ENCODE measurements around the gene PHYHIPL. TPM values are rescaled to one million over a fixed set of nuclear protein-coding genes. Genes with fewer than 3 reads are reported as not detected.

Gene PHYHIPL
- total and polyA plus RNA-seq, 2 of the 4 experiments (the other 2 are of a cell fraction): not detected

GRCh38 chr10:59126991-59127390 lies 49.5 kb upstream of the PHYHIPL start:
- ChIA-PET CTCF (no interaction called here), POLR2A (ENCODE audit: unreplicated experiment) (no interaction called here)
- Histone ChIP-seq H4K8ac (ENCODE audit: low read depth in 2 of 2, low read length in 2 of 2) (no peak overlapping the region), H3K36me3 (ENCODE audit: control insufficient read depth, insufficient read depth, low read length) (no peaks in the 10 kb centered on the region), H4K91ac (ENCODE audit: insufficient read depth, low read depth, low read length) (no peak overlapping the region), H3K9ac (ENCODE audit: low read depth, low read length) (no peak overlapping the region), H3K18ac (ENCODE audit: low read depth, low read length) (no peak overlapping the region), H3K27ac (ENCODE audit: insufficient read depth, low read length) (no peak overlapping the region), H3K4ac (ENCODE audit: low read depth, low read length) (no peak overlapping the region), H2AK5ac (ENCODE audit: low read depth, low read length) (no peak overlapping the region), H4K5ac (ENCODE audit: low read depth, low read length) (no peak overlapping the region), H3K4me3 (ENCODE audit: insufficient read depth, low read depth, low read length) (no peak overlapping the region), H3K4me2 (ENCODE audit: low read depth, low read length) (no peak overlapping the region), H4K20me1 (ENCODE audit: insufficient read depth, low read length) (no peaks in the 10 kb centered on the region), H2AK9ac (replicated peaks; ENCODE audit: low read depth, low read length, poor library complexity) (no peak overlapping the region), H3K14ac (replicated peaks; ENCODE audit: low read depth, low read length) (no peak overlapping the region), H3K4me1 (ENCODE audit: control insufficient read depth, insufficient read depth, low read length) (no peaks in the 10 kb centered on the region), H2AFZ (replicated peaks; ENCODE audit: low read length, poor library complexity) (no peak overlapping the region), H3K23ac (ENCODE audit: low read depth, low read length) (no peak overlapping the region), H2BK120ac (ENCODE audit: low read depth, low read length) (no peak overlapping the region), H3K27me3 (ENCODE audit: control insufficient read depth, insufficient read depth, low read length) (no peaks in the 10 kb centered on the region; the same call in 1 of the 2 replicates), H3K56ac (ENCODE audit: extremely low read depth, insufficient read depth, low read length) (no peak overlapping the region), H3K9me1 (ENCODE audit: insufficient read depth, low read length) (no peaks in the 10 kb centered on the region), H2BK20ac (ENCODE audit: low read depth, low read length) (no peak overlapping the region), H3K9me3 (ENCODE audit: control insufficient read depth, insufficient read depth, low read length) (no peaks in the 10 kb centered on the region), H2BK15ac (ENCODE audit: low read depth, low read length) (no peak overlapping the region), H2BK5ac (ENCODE audit: low read depth, low read length, poor library complexity, severe bottlenecking) (no peak overlapping the region), H3K79me1 (ENCODE audit: low read depth in 1 of 2, low read length in 2 of 2) (no peaks in the 10 kb centered on the region)
- intact Hi-C loops (cut with micrococcal nuclease) (loop anchor here (10.0 kb wide), 1 partner anchor 342 kb away; no protein-coding TSS in a partner anchor), dilution Hi-C loops (cut with HindIII; ENCODE audit: low sequenced_read_pairs, unreplicated experiment) (no loop called here), in situ Hi-C loops (cut with MboI; ENCODE audit: low sequenced_read_pairs) (no loop called here)
- BruUV-seq (replicated peaks): no TSS peak
- no peak for TF ChIP-seq USF2 (IDR thresholded peaks at IDR 0.05; ENCODE audit: low read depth, low read length)
- no peak for TF ChIP-seq CTCF (conservative IDR thresholded peaks at IDR 0.05; ENCODE audit: low read depth, low read length)
- no peak for TF ChIP-seq BHLHE40 (IDR thresholded peaks at IDR 0.05; ENCODE audit: low read depth, low read length)
- TF ChIP-seq MXI1 (IDR thresholded peaks at IDR 0.05; ENCODE audit: borderline replicate concordance, low read depth, low read length): no peak
- TF ChIP-seq MAFK (IDR thresholded peaks at IDR 0.05; ENCODE audit: low read depth, low read length): no peak
- TF ChIP-seq POLR2A (IDR thresholded peaks at IDR 0.05; ENCODE audit: low read depth, low read length): no peak
- ATAC-seq (ENCODE audit: low read depth) (no peak), DNase-seq (no peak)
- no CpG with 5 or more reads among the region's 3 CpGs for WGBS, 2 experiments (ENCODE audit: extremely low coverage in 2 of 2, insufficient read length in 1 of 2)
